Neuronal stem cell (in vitro differentiated cells): ENCODE measurements around the gene CYP46A1.

Source experiments
- DNase-seq: peaks from one replicate; pipeline ENCODE4 v3.0.0-alpha.2; 2013; ENCODE audit warnings: low spot score
- H2AFZ ChIP-seq: one replicate; pipeline ENCODE4 v1.6.1; 2013; ENCODE audit warnings: mild to moderate bottlenecking, low read length, inconsistent platforms
- H2AK5ac ChIP-seq: 2 replicates; pipeline ENCODE4 v1.6.1; 2013; ENCODE audit warnings: low read depth, mild to moderate bottlenecking, inconsistent platforms, low read length, moderate library complexity, mixed read lengths
- H2BK120ac ChIP-seq: 2 replicates; pipeline ENCODE4 v1.6.1; 2013; ENCODE audit warnings: low read depth, mild to moderate bottlenecking, inconsistent platforms, low read length, moderate library complexity, mixed read lengths
- H2BK12ac ChIP-seq: one replicate; pipeline ENCODE4 v1.6.1; 2013; ENCODE audit warnings: low read length, inconsistent platforms
- H2BK15ac ChIP-seq: 2 replicates; pipeline ENCODE4 v1.6.1; 2013; ENCODE audit warnings: mild to moderate bottlenecking, low read length, inconsistent platforms, mixed read lengths
- H2BK5ac ChIP-seq: one replicate; pipeline ENCODE4 v1.6.1; 2013; ENCODE audit warnings: inconsistent platforms, mild to moderate bottlenecking, low read length, moderate library complexity
- H3K14ac ChIP-seq: one replicate; pipeline ENCODE4 v1.6.1; 2013; ENCODE audit warnings: low read length, inconsistent platforms
- H3K18ac ChIP-seq: 2 replicates; pipeline ENCODE4 v1.6.1; 2013; ENCODE audit warnings: low read length, inconsistent platforms
- H3K23ac ChIP-seq: 2 replicates; pipeline ENCODE4 v1.6.1; 2013; ENCODE audit warnings: low read depth, mild to moderate bottlenecking, mixed read lengths, low read length, inconsistent platforms; ENCODE audit not compliant: poor library complexity
- H3K27ac ChIP-seq: replicated peaks from 3 replicates; pipeline ENCODE4 v1.5.1; 2013; ENCODE audit warnings: low read length, inconsistent platforms
- H3K27me3 ChIP-seq, 3 experiments: 2 replicates each; pipeline ENCODE4 v1.6.1; 2013; ENCODE audit warnings: low read length in 3 of 3, mild to moderate bottlenecking in 2 of 3, inconsistent platforms in 1 of 3, low read depth in 1 of 3, mixed read lengths in 1 of 3, moderate library complexity in 1 of 3; ENCODE audit not compliant: control insufficient read depth in 3 of 3, insufficient read depth in 3 of 3
- H3K36me3 ChIP-seq, 2 donors: replicated peaks in 1 of 2; 2 replicates each; pipeline ENCODE4 v1.6.1; 2013; ENCODE audit warnings: low read length in 2 of 2; ENCODE audit not compliant: control insufficient read depth in 2 of 2, insufficient read depth in 2 of 2
- H3K4ac ChIP-seq: 2 replicates; pipeline ENCODE4 v1.6.1; 2013; ENCODE audit warnings: inconsistent platforms, mild to moderate bottlenecking, low read length, moderate library complexity
- H3K4me1 ChIP-seq, 2 donors: 1 replicate in 1 of 2; 2 replicates in 1 of 2; pipeline ENCODE4 v1.6.1; 2013; ENCODE audit warnings: low read length in 2 of 2, low read depth in 1 of 2; ENCODE audit not compliant: control insufficient read depth in 2 of 2, insufficient read depth in 1 of 2
- H3K4me2 ChIP-seq: one replicate; pipeline ENCODE4 v1.6.1; 2013; ENCODE audit warnings: mild to moderate bottlenecking, low read length, inconsistent platforms; ENCODE audit not compliant: insufficient read depth, poor library complexity, severe bottlenecking
- H3K4me3 ChIP-seq, 2 donors: 2 replicates each; pipeline ENCODE4 v1.5.1; 2013; ENCODE audit warnings: low read length in 2 of 2, mild to moderate bottlenecking in 2 of 2, inconsistent platforms in 1 of 2, moderate library complexity in 1 of 2
- H3K79me1 ChIP-seq: one replicate; pipeline ENCODE4 v1.6.1; 2013; ENCODE audit warnings: low read depth, mild to moderate bottlenecking, inconsistent platforms, low read length, moderate library complexity
- H3K9ac ChIP-seq: one replicate; pipeline ENCODE4 v1.6.1; 2013; ENCODE audit warnings: mild to moderate bottlenecking, low read depth, low read length, inconsistent platforms; ENCODE audit not compliant: poor library complexity
- H3K9me3 ChIP-seq, 2 donors: replicated peaks in 1 of 2; 2 replicates each; pipeline versions ENCODE3 to v1.6.1; 2013; ENCODE audit warnings: low read length in 2 of 2, mild to moderate bottlenecking in 2 of 2, inconsistent platforms in 1 of 2, low read depth in 1 of 2, mixed read lengths in 1 of 2, moderate library complexity in 1 of 2; ENCODE audit not compliant: control insufficient read depth in 2 of 2, insufficient read depth in 1 of 2
- H4K8ac ChIP-seq: one replicate; pipeline ENCODE4 v1.6.1; 2013; ENCODE audit warnings: low read depth, mild to moderate bottlenecking, inconsistent platforms, low read length, moderate library complexity
- H4K91ac ChIP-seq: one replicate; pipeline ENCODE4 v1.6.1; 2013; ENCODE audit warnings: low read length, low read depth, mild to moderate bottlenecking, inconsistent platforms; ENCODE audit not compliant: poor library complexity
- WGBS, 2 donors: extraction: QIAGEN DNeasy Blood & Tissue Kit; methylation state at CpG; one replicate each; pipeline ENCODE4 v1.1.7; 2013; ENCODE audit warnings: missing lambda C conversion rate in 2 of 2, mixed read lengths in 1 of 2; ENCODE audit not compliant: insufficient read length in 2 of 2, insufficient replicate concordance in 1 of 2; ENCODE audit errors: extremely low coverage in 2 of 2; 5-methylcytosine and 5-hydroxymethylcytosine counted together

The CYP46A1 gene

GRCh38 chr14:99682809-99683618, 1.1 kb upstream of the CYP46A1 start:
- no peak overlapping the region for H3K27ac ChIP-seq
- H4K8ac ChIP-seq, result peak overlapping the region; percentile 23
- H2AK5ac ChIP-seq, result peak overlapping the region; percentile 3
- no peak overlapping the region for H3K4ac ChIP-seq
- peak overlapping the region; percentile 96 for H2BK5ac ChIP-seq
- H3K4me3 ChIP-seq, result peak overlapping the region; percentile 64 to 91
- no CpG with 5 or more reads among the region's 42 CpGs for WGBS, 2 donors
- H2BK12ac ChIP-seq, result no peak overlapping the region
- H3K14ac ChIP-seq, result no peak overlapping the region
- H3K36me3 ChIP-seq, result no peaks in the 10 kb centered on the region
- H3K4me1 ChIP-seq, result peaks cover 9 to 19% of the 10 kb centered on the region in 2 donors
- H2BK120ac ChIP-seq, result peak overlapping the region; percentile 52
- no peak overlapping the region for H4K91ac ChIP-seq
- peaks cover 3% of the 10 kb centered on the region for H3K79me1 ChIP-seq
- H3K23ac ChIP-seq, result peak overlapping the region; percentile 8
- H2AFZ ChIP-seq, result peak overlapping the region; percentile 92
- DNase-seq, result peak; percentile 83
- H3K9me3 ChIP-seq, result peaks cover 3 to 9% of the 10 kb centered on the region in 2 donors
- H3K4me2 ChIP-seq, result peak overlapping the region; percentile 82
- no peak overlapping the region for H2BK15ac ChIP-seq
- H3K27me3 ChIP-seq, result no peaks in the 10 kb centered on the region
- H3K18ac ChIP-seq, result peak overlapping the region; percentile 90
- peak overlapping the region; percentile 66 for H3K9ac ChIP-seq

- Histone ChIP-seq H2BK5ac (no peak overlapping the region), H3K27me3 (no peaks in the 10 kb centered on the region), H2BK12ac (no peak overlapping the region), H3K27ac (no peak overlapping the region), H2AK5ac (no peak overlapping the region), H3K4me1 (peaks cover 9 to 19% of the 10 kb centered on the region in 2 donors), H3K36me3 (no peaks in the 10 kb centered on the region), H3K14ac (no peak overlapping the region), H3K4me3 (peak overlapping the region; percentile 75 to 93), H2BK15ac (no peak overlapping the region), H3K4ac (no peak overlapping the region), H3K4me2 (peak overlapping the region; percentile 98), H3K18ac (peak overlapping the region; percentile 86), H3K9me3 (peaks cover 0 to 2% of the 10 kb centered on the region in 2 donors), H3K9ac (peak overlapping the region; percentile 87), H3K23ac (no peak overlapping the region), H2BK120ac (no peak overlapping the region), H3K79me1 (peaks cover 3% of the 10 kb centered on the region), H2AFZ (peak overlapping the region; percentile 96), H4K91ac (no peak overlapping the region), H4K8ac (peak overlapping the region; percentile 83)
- WGBS, 2 donors, result no CpG with 5 or more reads among the region's 45 CpGs
- no peak for DNase-seq
Measured at GRCh38 chr14:99684410-99684934, 374 bp downstream of the CYP46A1 start.

- no peak overlapping the region for H3K18ac ChIP-seq
- H3K36me3 ChIP-seq, result no peaks in the 10 kb centered on the region
- no peak overlapping the region for H3K9ac ChIP-seq
- peak overlapping the region in 1 of 2 donors; percentile 75 for H3K4me3 ChIP-seq
- DNase-seq, result no peak
- no peak overlapping the region for H2BK12ac ChIP-seq
- no CpG with 5 or more reads among the region's 11 CpGs for WGBS, 2 donors
- no peak overlapping the region for H3K4me2 ChIP-seq
- no peak overlapping the region for H2BK120ac ChIP-seq
- H3K14ac ChIP-seq, result no peak overlapping the region
- H3K23ac ChIP-seq, result no peak overlapping the region
- H3K4me1 ChIP-seq, result peaks cover 9 to 19% of the 10 kb centered on the region in 2 donors
- no peaks in the 10 kb centered on the region for H3K9me3 ChIP-seq
- H2BK15ac ChIP-seq, result no peak overlapping the region
- H2AK5ac ChIP-seq, result no peak overlapping the region
- peaks cover 3% of the 10 kb centered on the region for H3K79me1 ChIP-seq
- H2AFZ ChIP-seq, result no peak overlapping the region
- H2BK5ac ChIP-seq, result no peak overlapping the region
- H3K4ac ChIP-seq, result no peak overlapping the region
- no peak overlapping the region for H4K8ac ChIP-seq
- H3K27me3 ChIP-seq, result no peaks in the 10 kb centered on the region
- no peak overlapping the region for H4K91ac ChIP-seq
- H3K27ac ChIP-seq, result no peak overlapping the region
Measured at GRCh38 chr14:99685151-99685591, 1.1 kb downstream of the CYP46A1 start.

- Histone ChIP-seq H3K23ac (no peak overlapping the region), H2BK5ac (no peak overlapping the region), H2BK120ac (no peak overlapping the region), H3K27ac (no peak overlapping the region), H2BK12ac (no peak overlapping the region), H3K27me3 (no peaks in the 10 kb centered on the region), H3K14ac (no peak overlapping the region), H2AK5ac (no peak overlapping the region), H2BK15ac (no peak overlapping the region), H4K8ac (no peak overlapping the region), H3K9ac (no peak overlapping the region), H3K4me2 (no peak overlapping the region), H3K4me1 (peaks cover 9 to 19% of the 10 kb centered on the region in 2 donors), H4K91ac (no peak overlapping the region), H3K36me3 (no peaks in the 10 kb centered on the region), H3K18ac (no peak overlapping the region), H3K79me1 (peaks cover 2% of the 10 kb centered on the region), H3K4me3 (peak overlapping the region in 1 of 2 donors; percentile 28), H2AFZ (no peak overlapping the region), H3K9me3 (no peaks in the 10 kb centered on the region), H3K4ac (no peak overlapping the region)
- WGBS, 2 donors, result no CpG with 5 or more reads among the region's 1 CpG
- DNase-seq, result no peak
Measured at GRCh38 chr14:99685596-99685995, 1.5 kb downstream of the CYP46A1 start.
